Measurements from ENCODE around the gene SF3B2.
"Not testable (repeated sequence)": the region's sequence is repeated elsewhere in the genome, so short reads cannot be mapped to it uniquely, and the experiment has no call there.

The SF3B2 gene

DNA sequence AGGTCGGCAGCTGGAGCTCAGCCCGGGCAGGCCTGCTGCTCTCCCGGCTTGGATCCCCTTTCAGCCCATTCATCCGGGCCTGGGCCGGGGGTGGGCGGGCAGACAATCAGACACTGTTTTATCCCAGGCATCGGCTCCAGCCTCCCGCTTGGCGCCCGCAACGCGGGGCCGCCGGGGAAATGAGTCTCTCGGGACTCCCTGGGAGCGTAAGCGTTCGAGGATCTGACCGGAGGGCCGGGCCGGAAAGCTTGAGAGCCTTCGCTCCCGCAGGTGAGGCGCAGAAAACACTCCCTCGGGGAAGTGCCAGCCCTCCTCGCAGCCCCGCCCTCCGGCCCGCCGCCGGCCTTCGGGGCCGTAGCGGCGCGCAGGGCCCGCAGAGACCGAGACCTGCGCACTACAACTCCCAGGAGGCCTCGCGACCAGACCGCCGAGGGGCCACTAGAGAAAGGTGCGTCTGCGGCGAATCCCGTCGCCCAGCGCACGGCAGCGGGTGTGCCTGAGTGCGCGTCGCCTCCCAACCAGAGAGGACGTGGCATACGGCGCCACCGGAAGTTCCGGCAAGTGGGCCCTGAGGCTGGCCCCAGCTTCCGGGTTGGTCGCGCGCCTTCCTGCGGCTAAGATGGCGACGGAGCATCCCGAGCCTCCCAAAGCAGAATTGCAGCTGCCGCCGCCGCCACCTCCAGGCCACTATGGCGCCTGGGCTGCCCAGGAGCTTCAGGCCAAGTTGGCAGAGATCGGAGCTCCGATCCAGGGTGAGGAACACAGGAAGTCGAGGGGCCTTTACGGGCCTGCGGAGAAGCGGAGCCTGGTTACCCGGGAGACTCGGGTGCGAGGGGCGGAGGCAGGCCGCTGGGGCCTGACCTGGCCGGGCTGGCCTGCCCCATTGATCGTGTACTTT lies at the start of gene SF3B2:
TSS of gene SF3B2 (plus strand) at position 599 of the 898 bp plus-strand sequence. CDS start at position 620, 21 bp downstream.
- peak; percentile 97 for DNase-seq (ENCODE audit: low spot score)

GRCh38 chr11:66002648-66003225 lies 49.4 kb upstream of the SF3B2 start:
- no peak for DNase-seq (ENCODE audit: low spot score)

DNA sequence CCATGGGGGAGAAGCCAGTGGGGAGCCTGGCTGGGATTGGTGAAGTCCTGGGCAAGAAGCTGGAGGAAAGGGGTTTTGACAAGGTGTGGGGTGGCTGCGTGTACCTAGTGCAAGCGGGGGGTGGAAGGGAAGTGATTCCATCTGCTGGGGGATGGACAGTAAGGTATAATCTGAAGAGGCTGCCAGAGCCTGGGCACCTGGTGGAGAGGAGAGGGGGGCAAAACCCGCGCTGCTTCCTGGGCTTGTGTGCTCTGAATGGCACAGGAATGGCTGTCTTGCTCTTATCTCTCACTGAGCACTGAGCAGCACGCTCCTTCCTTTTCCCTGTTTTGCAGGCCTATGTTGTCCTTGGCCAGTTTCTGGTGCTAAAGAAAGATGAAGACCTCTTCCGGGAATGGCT lies 48.9 kb upstream of the SF3B2 start:
- no peak for DNase-seq (ENCODE audit: low spot score)

DNA sequence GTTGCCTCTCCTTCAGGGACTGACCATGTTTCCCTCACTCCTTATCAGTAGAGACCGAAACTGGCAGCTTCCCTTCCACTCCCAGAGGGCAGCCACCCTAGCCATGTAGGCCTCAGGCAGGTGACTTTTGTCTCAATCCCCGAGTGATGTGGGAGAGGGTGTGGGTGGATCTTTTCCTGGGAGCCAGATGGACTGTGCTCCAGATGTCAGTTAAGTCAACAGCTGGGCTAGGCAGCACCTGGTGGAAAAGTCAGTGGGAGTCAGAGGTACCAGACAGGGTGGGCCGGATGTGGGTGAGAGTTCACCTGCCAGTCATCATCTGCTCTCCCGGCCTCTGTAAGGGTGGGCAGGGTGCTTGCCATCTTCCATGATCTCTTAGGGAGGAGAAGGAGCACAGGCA lies 48.0 kb upstream of the SF3B2 start:
- DNase-seq (ENCODE audit: low spot score) = no peak

DNA sequence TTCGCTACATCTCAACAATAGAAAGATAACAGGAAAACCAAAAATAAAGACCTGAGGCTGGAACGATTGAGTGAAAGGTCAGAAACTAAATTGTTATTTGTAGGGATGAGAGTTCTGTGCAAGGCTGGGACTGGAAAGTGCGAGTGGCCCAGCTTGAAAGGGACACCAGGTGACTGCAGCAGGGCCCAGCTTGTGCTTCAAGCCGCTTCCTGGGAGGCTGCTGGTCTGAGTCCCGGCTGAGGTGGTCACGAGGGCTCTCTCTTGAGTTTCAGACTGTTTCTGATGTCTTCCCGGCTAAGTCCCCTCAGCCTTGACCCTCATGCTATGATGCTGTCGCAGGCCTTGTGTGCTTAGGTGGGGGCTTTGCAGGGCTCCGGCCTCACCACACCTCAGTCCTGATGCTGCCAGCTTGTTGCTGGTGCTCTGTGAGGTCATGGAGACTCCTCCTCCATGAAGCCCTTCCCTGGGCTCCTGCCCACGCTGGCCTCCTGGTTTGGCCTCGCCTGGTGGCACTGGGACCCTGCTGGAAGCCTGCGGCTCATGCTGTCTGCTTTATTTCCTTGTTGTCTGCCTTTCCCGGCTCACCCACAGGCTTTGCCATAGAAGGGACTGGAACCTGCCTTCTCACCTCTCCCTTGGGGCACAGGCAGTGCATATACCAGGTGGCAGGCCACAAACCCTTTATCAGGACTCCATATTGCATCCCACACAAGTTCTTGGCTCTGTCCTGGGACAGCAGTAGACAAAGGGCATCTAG lies 45.9 kb upstream of the SF3B2 start:
- DNase-seq (ENCODE audit: low spot score) = no peak

GRCh38 chr11:66006891-66007176 lies 45.3 kb upstream of the SF3B2 start:
- DNase-seq (ENCODE audit: low spot score) = no peak

DNA sequence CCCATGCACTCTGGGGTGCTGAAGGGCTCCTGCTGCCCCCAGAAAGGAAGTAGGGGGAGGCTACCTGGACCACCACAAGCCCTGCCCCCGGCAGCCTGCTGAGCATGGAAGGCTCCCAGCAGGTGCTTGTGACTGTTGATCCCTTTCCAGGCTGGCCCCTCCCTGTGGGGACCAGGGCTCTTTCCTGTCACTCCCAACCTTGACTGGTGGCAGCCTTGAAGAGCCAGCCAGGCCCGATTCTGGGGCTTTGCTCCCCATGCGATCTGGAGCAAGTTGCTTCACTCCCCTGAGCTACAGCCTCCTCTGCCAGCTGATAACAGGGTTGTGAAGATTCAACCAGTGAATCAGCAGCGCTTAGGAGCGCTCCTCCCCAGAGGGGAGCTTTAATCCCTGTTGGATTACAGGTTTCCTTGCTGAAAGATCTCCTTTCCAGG lies 44.9 kb upstream of the SF3B2 start:
- DNase-seq (ENCODE audit: low spot score) = no peak

- DNase-seq (ENCODE audit: low spot score) = no peak
Observed at GRCh38 chr11:66008095-66008467, 44.1 kb upstream of the SF3B2 start.

GRCh38 chr11:66008468-66009101 lies 43.6 kb upstream of the SF3B2 start:
- DNase-seq (ENCODE audit: low spot score) = no peak

DNA sequence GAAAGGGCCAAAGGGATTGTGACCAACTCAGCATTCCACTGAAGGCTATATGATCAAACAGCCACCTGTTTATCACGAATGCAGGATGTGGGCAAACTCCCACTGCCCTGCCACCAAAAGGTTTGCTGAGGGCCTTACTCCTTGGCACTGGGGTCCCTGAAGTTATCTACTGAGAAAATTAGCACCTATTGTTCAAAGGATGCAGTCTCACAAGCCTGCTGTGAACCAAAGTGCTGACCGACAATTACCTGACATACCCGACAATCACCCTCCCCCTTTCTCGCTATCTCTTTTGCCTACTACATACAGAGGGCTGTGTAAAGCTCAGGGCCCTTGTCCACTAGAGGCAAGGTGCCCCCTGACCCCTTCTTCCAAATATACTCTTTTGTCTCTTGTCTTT lies 42.1 kb upstream of the SF3B2 start:
- DNase-seq (ENCODE audit: low spot score) = not testable (repeated sequence)

GRCh38 chr11:66011239-66011784 lies 40.9 kb upstream of the SF3B2 start:
- DNase-seq (ENCODE audit: low spot score) = no peak

- no peak for DNase-seq (ENCODE audit: low spot score)
Observed at GRCh38 chr11:66011785-66012303, 40.3 kb upstream of the SF3B2 start, which contains the start of gene CST6. CST6 (plus strand) TSS chr11:66012008; CDS start chr11:66012045, 37 bp downstream.

DNA sequence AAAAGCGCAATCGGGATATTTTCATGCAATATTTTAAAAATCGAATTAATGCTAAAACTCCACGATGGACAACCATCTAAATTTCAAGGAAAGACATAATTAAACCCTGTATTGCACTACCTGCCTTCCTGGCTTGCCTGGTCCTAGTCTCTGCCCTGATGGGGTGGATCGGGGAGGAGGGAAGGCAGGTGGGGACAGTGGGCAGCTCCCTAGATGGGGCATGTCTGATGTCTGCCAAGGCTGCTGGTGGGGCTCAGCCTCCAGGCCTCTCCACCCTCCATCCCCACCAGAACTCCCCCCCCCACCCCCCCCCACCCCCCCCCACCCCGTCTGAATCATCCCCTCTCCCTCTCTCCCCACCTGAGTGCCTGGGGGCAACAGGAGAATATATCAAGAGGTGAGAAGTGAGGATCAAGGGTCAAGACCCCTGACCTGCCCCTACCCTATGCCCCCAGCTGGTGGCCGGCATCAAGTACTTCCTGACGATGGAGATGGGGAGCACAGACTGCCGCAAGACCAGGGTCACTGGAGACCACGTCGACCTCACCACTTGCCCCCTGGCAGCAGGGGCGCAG lies 39.7 kb upstream of the SF3B2 start:
- DNase-seq (ENCODE audit: low spot score) = no peak

GRCh38 chr11:66012946-66013761 lies 39.0 kb upstream of the SF3B2 start:
- no peak for DNase-seq (ENCODE audit: low spot score)

DNA sequence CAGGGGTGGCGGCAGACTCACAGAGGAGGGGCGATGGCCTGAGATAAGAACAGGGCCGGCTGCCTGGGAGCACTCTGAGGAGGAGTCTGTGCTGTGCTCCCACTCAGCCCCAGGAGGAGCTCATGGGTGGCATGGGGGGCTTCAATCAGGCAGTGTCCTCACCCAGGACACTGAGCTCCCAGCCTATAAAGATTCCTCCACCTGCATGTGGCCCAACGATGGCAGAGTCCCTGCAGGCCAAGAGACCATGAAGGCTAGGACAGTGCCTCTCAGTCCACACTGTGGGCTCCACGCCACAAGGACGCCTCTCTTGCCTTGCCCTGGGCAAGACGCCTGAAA lies 38.4 kb upstream of the SF3B2 start:
- DNase-seq (ENCODE audit: low spot score) = no peak

DNA sequence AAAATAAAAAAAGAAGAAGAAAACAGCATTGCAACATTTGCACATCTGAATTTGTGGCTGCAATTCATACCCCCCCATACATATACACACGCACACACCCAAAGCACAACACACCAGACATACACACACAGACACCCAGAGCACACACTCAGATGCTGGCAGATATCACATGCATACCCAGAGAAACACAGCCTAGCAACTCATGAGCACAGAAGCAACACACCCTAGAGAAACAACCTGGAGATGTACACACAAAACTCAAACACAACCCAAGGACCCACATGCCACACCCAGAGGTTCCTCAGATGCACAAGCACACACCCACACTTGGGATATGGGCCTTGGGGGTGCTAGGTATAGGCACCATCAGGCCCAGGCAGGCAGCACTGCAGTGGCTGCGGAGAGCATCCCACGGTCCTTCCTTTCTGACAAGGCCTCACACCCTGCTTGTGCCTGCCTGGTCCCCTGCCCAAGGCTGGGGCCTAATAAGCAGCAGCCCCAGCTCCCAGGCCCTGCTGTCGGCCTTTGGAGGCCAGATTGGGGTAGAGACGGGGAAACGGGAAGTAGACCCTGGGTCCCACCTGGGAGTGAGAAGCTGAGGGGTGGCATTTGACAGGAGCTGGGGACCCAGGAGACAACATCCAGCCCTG lies 37.2 kb upstream of the SF3B2 start:
- no peak for DNase-seq (ENCODE audit: low spot score)

DNA sequence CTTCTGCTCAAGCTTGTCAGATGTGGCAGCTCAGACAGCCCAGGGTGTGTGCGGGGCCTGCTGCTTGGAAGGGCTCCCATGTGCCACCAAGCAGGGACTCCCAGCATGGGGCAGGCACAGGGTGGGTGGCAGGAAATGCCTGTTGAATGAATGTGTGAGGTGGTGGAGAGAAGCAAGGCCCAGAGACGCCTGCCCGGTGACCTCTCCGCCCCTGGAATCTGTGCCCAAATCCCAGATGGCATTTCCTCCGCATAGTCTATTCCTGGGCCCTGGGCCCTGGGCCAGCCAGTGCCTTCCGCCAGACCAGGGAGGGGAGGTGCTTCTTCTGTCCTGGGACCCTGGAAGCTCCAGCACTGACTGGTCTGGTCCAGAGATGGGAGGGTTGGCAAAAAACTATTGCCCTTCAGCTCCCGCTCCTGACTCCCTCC lies 36.7 kb upstream of the SF3B2 start:
- no peak for DNase-seq (ENCODE audit: low spot score)

DNA sequence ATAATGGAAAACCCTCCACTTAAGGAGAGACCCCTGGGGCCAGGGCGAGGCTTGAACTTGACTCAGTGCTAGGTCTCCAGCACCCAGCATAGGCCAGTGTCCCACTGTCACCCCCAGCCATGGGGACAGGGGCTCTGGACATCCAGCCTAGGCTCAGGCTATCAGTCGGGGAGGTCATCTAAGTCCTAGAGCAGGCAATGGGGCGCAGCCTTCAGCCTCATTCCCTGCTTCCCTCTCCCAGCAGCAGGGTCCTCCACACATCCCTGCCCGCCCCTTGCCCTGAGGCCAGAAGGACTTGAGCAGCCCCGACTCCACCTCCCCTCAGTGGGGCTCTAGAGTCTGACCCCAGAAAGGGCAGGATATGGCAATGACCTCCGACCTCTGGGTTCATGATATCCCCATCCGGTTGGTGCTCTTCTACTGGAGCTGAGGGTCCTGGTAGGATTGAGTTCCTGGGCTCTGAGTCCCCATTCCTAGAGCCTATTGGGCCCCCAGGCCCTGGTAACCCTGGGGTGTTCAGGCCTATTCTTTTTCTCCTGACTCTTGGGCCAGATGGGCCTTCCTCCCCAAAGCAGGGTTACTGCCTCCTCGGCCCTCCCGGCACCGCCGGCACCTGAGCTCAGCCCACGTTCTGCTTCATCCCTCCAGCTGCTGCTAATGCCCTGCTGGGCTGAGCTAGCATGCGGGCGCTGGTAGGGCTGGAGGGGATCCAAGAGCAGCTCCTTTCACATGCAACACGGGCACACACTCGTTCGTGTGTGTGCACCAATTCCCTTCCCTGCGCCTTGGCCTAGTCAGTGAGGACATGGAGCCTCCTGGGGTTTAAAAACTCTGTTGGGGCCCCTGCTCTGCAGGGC lies 36.0 kb upstream of the SF3B2 start:
- DNase-seq (ENCODE audit: low spot score) = no peak

- no peak for DNase-seq (ENCODE audit: low spot score)
Observed at GRCh38 chr11:66016793-66017177, 35.4 kb upstream of the SF3B2 start.
